Measurements from ENCODE around the gene KLHL29. TPM values are rescaled to one million over a fixed set of nuclear protein-coding genes. Genes with fewer than 3 reads are reported as not detected.

KLHL29 gene
- total RNA-seq, 1 experiment from 2014 or later, result 7.7 TPM

- BruUV-seq (replicated peaks), result no TSS peak
- Histone ChIP-seq H3K4me3 (ENCODE audit: low read depth in 2 of 2, low read length in 2 of 2) (no peak overlapping the region), H3K36me3 (ENCODE audit: control insufficient read depth, insufficient read depth, low read length) (no peaks in the 10 kb centered on the region), H3K27me3 (ENCODE audit: control insufficient read depth, insufficient read depth, low read length) (no peaks in the 10 kb centered on the region), H3K4me1 (ENCODE audit: control insufficient read depth, insufficient read depth, low read length) (peaks cover 4% of the 10 kb centered on the region; the same call in 1 of the 2 replicates), H3K27ac (ENCODE audit: low read length) (no peak overlapping the region), H3K9me3 (ENCODE audit: control insufficient read depth, insufficient read depth, low read depth, low read length) (no peaks in the 10 kb centered on the region)
- DNase-seq (ENCODE audit: low read depth, low spot score), result no peak
- no peak for TF ChIP-seq TCF7L2 (IDR thresholded peaks at IDR 0.05; ENCODE audit: low read depth, low read length)
- no peak for TF ChIP-seq CTCF (IDR thresholded peaks at IDR 0.05)
- TF ChIP-seq POLR2AphosphoS5 (IDR thresholded peaks at IDR 0.05; ENCODE audit: low read depth, low read length), result no peak
- TF ChIP-seq SIN3A (IDR thresholded peaks at IDR 0.05; ENCODE audit: borderline replicate concordance, insufficient read depth, low read depth, low read length), result no peak
- no peak for TF ChIP-seq REST (IDR thresholded peaks at IDR 0.05; ENCODE audit: insufficient read depth in 1 of 2, low read depth in 2 of 2, low read length in 1 of 2)
- no peak for ATAC-seq
- POLR2A ChIA-PET, result no interaction called here
- intact Hi-C loops (cut with micrococcal nuclease; ENCODE audit: unreplicated experiment), result no loop called here
- in situ Hi-C loops (cut with HindIII; ENCODE audit: low pct_unique_long_range_greater_than_20kb, low sequenced_read_pairs), result no loop called here
- CTCF ChIA-PET, result no interaction called here
These were observed 143.2 kb downstream of the KLHL29 start for GRCh38 chr2:23528171-23528570.

GRCh38 chr2:23528690-23529089 lies 143.7 kb downstream of the KLHL29 start:
- Histone ChIP-seq H3K27me3 (ENCODE audit: control insufficient read depth, insufficient read depth, low read length) (no peaks in the 10 kb centered on the region), H3K9me3 (ENCODE audit: control insufficient read depth, insufficient read depth, low read depth, low read length) (no peaks in the 10 kb centered on the region), H3K27ac (ENCODE audit: low read length) (no peak overlapping the region), H3K36me3 (ENCODE audit: control insufficient read depth, insufficient read depth, low read length) (no peaks in the 10 kb centered on the region), H3K4me3 (ENCODE audit: low read depth in 2 of 2, low read length in 2 of 2) (no peak overlapping the region), H3K4me1 (ENCODE audit: control insufficient read depth, insufficient read depth, low read length) (peaks cover 4% of the 10 kb centered on the region; the same call in 1 of the 2 replicates)
- ChIA-PET CTCF (no interaction called here), POLR2A (no interaction called here)
- in situ Hi-C loops (cut with HindIII; ENCODE audit: low pct_unique_long_range_greater_than_20kb, low sequenced_read_pairs) (no loop called here), intact Hi-C loops (cut with micrococcal nuclease; ENCODE audit: unreplicated experiment) (no loop called here)
- BruUV-seq (replicated peaks), result no TSS peak
- DNase-seq (ENCODE audit: low read depth, low spot score) (no peak), ATAC-seq (no peak)
- TF ChIP-seq TCF7L2 (IDR thresholded peaks at IDR 0.05; ENCODE audit: low read depth, low read length), result no peak
- TF ChIP-seq POLR2AphosphoS5 (IDR thresholded peaks at IDR 0.05; ENCODE audit: low read depth, low read length), result no peak
- TF ChIP-seq SIN3A (IDR thresholded peaks at IDR 0.05; ENCODE audit: borderline replicate concordance, insufficient read depth, low read depth, low read length), result no peak
- no peak for TF ChIP-seq CTCF (IDR thresholded peaks at IDR 0.05)
- no peak for TF ChIP-seq REST (IDR thresholded peaks at IDR 0.05; ENCODE audit: insufficient read depth in 1 of 2, low read depth in 2 of 2, low read length in 1 of 2)

Measured in Panc1 (cell line).